Esophagus muscularis mucosa (tissue), 4 donors: ENCODE measurements around the gene GRIA4.

Experiments
- CTCF ChIP-seq, 3 experiments: fragments of 200-600 bp in 2 of 3; fragments of 450-650 bp in 1 of 3; sonication (generic) in 2 of 3; IDR thresholded peaks; one replicate each; pipeline ENCODE4 v1.5.1; 2017 to 2019; ENCODE audit warnings: antibody characterized with exemption in 3 of 3, mild to moderate bottlenecking in 2 of 3, moderate library complexity in 1 of 3
- EP300 ChIP-seq: sonication (generic); formaldehyde crosslinking; IDR thresholded peaks from one replicate; pipeline ENCODE4 v1.6.1; 2017; ENCODE audit warnings: antibody characterized with exemption
- POLR2A ChIP-seq: fragments of 450-650 bp; IDR thresholded peaks from one replicate; pipeline ENCODE4 v1.6.1; 2017; ENCODE audit warnings: antibody characterized with exemption, moderate library complexity, mild to moderate bottlenecking, low read depth

GRCh38 chr11:105790840-105791239 is 181.0 kb downstream of the GRIA4 start:
- TF ChIP-seq CTCF (IDR thresholded peaks at IDR 0.05) (no peak), POLR2A (no peak), EP300 (no peak)
